ENCODE measurements around the gene CLCN6. TPM values are rescaled to one million over a fixed set of nuclear protein-coding genes. Genes with fewer than 3 reads are reported as not detected.

CLCN6 gene
- total RNA-seq, 1 donor from 2014 or later: 33.7 TPM

DNA sequence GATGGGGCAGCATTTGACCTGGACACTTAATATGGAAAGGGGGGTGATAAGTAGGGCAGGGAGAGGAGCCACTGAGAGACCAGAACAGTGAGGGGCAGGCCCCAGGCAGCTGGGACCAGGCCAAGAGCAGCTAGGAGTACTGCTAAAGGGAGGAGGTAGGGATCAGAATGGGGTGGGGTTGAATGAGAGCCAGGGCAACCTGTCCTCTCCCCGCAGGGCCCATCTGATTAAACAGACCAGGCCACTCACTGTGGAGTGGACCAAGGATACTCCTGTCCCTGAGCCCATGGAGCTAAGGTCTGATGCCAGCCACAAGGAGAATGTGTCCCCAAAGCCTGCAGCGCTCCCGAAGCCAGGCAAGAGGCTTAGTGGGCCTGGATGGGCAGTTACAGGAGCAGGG, 41.9 kb upstream of the CLCN6 start:
- Histone ChIP-seq H3K4me1 (no peaks in the 10 kb centered on the region), H3K9me3 (no peaks in the 10 kb centered on the region), H3K36me3 (no peaks in the 10 kb centered on the region), H3K27me3 (peaks cover 13% of the 10 kb centered on the region), H3K4me3 (no peak overlapping the region), H3K27ac (no peak overlapping the region)
- DNase-seq (no peak), ATAC-seq (no peak)
- TF ChIP-seq, protein P1, sequence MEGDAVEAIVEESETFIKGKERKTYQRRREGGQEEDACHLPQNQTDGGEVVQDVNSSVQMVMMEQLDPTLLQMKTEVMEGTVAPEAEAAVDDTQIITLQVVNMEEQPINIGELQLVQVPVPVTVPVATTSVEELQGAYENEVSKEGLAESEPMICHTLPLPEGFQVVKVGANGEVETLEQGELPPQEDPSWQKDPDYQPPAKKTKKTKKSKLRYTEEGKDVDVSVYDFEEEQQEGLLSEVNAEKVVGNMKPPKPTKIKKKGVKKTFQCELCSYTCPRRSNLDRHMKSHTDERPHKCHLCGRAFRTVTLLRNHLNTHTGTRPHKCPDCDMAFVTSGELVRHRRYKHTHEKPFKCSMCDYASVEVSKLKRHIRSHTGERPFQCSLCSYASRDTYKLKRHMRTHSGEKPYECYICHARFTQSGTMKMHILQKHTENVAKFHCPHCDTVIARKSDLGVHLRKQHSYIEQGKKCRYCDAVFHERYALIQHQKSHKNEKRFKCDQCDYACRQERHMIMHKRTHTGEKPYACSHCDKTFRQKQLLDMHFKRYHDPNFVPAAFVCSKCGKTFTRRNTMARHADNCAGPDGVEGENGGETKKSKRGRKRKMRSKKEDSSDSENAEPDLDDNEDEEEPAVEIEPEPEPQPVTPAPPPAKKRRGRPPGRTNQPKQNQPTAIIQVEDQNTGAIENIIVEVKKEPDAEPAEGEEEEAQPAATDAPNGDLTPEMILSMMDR (IDR thresholded peaks at IDR 0.05): no peak
- intact Hi-C loops (cut with DNase I): no loop called here

DNA sequence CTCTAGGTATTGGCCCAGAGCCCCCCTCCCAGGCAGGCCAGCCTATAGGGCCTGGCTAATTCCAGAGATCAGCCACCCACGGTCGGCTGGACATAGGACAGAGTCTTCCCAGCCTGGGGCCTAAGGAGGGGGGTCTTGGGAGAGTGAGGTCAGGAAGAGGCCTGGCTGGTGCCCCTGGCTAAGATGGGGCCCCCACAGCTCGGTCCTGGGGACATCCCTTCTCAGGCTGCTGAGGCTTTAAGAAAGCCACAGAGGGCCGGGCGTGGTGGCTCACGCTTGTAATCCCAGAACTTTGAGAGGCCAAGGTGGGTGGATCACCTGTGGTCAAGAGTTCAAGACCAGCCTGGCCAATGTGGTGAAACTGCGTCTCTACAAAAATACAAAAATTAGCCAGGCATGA, 41.5 kb upstream of the CLCN6 start:
- no peak overlapping the region for H3K4me3 ChIP-seq
- no peaks in the 10 kb centered on the region for H3K9me3 ChIP-seq
- H3K36me3 ChIP-seq: no peaks in the 10 kb centered on the region
- DNase-seq (no peak), ATAC-seq (no peak)
- H3K27ac ChIP-seq: no peak overlapping the region
- peaks cover 13% of the 10 kb centered on the region for H3K27me3 ChIP-seq
- no peaks in the 10 kb centered on the region for H3K4me1 ChIP-seq
- intact Hi-C loops (cut with DNase I): no loop called here
- TF ChIP-seq, protein P1 (IDR thresholded peaks at IDR 0.05): no peak

DNA sequence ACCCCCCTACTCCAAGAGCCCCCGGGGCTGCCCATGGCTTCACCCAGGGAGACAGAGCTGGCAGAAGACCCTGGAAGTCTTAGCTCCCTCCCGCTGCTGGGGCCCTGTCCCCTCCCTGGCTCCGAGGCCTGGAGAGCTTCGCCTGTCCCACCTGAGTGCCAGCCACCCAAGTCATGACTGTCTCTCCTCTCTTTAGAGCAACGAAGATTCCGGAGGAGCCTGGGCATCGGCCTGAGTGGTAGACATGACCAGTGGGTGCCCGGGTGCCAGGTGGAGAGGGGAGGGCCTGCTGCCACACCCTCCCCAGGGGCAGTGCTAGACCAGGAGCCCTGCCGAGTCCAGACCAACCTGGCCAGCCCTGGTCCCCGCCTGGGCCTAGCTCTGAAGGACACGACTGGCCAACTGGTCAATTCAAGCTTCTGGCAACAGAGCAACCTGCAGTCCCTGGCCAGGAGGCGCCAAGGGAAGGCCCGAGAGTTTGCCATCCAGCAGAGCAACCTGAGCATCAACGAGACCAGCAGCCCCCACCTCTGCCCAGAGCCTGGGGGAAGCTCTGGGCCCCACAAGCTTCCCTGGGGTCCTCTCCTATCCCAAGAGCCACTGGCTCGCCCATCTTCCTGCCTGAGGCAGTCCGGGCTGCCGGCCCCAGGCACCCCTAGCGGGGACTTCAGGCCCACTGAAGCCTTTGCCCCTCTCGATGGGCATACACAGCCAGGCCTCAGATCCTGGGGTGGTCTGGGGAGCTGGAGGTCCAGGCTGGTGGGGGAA, 40.1 kb upstream of the CLCN6 start:
- Histone ChIP-seq H3K36me3 (no peaks in the 10 kb centered on the region), H3K27me3 (peaks cover 13% of the 10 kb centered on the region), H3K4me1 (no peaks in the 10 kb centered on the region), H3K4me3 (no peak overlapping the region), H3K27ac (no peak overlapping the region), H3K9me3 (no peaks in the 10 kb centered on the region)
- TF ChIP-seq, protein P1 (IDR thresholded peaks at IDR 0.05): no peak
- intact Hi-C loops (cut with DNase I): no loop called here
- DNase-seq (no peak), ATAC-seq (no peak)

DNA sequence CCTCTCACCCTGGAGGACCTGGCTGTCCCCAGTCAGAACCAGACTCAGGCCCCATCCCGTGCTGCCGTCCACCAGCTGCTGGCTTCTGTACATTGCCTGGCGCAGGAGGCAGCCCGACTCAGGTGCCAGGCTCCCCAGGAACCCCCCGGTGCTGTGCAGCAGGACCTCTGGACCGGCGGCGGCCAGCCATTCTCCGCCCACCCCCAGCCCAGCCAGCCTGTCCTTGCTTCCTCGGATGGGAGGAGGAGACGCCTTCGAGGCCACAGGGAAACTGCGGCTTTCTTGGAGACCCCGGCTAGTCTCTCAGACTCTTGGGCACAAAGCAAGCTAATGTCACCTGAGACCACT, 39.6 kb upstream of the CLCN6 start:
- no peaks in the 10 kb centered on the region for H3K36me3 ChIP-seq
- no peak for DNase-seq
- H3K27ac ChIP-seq: no peak overlapping the region
- H3K27me3 ChIP-seq: peaks cover 13% of the 10 kb centered on the region
- no peaks in the 10 kb centered on the region for H3K9me3 ChIP-seq
- ATAC-seq: no peak
- H3K4me3 ChIP-seq: no peak overlapping the region
- no peaks in the 10 kb centered on the region for H3K4me1 ChIP-seq
- TF ChIP-seq, protein P1 (IDR thresholded peaks at IDR 0.05): no peak
- intact Hi-C loops (cut with DNase I): no loop called here

DNA sequence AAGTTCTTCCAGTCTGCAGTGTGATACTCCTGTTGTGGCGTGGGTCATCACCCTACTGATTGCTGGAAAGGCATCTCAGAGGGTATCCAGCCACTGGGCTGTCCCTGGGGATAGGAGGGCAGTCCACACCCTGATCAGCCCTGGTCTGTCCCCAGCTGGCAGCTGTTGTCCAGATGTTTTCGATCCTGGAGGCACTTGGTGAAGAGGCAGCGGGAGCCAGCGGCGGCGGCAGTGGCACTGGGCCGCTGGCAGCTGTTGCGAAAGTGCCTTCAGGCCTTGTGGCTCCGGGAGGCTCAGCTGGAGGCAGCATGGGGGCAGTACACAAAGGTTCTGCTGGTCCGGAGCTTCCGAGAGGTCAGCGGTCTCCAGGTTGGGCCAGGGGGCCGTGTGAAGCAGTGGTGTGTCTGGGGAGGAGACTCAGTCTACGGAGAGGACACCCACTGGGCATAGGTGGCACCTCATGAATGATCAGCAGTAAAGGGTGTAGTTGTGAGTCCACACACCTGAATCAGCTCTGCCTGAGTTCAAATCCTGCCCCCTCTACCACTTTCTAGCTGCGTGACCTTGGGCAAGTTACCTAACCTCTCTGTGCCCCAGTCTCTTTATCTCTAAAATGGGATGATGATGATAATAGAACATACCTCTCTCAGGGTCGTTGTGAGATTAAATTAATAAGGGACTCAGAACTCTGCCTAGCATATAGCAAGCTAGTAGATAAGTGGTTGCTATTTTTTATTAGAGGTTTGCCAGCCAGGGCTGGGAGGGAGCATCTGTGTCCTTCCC, 37.9 kb upstream of the CLCN6 start:
- ATAC-seq: no peak
- no peaks in the 10 kb centered on the region for H3K36me3 ChIP-seq
- H3K4me1 ChIP-seq: no peaks in the 10 kb centered on the region
- intact Hi-C loops (cut with DNase I): no loop called here
- no peaks in the 10 kb centered on the region for H3K9me3 ChIP-seq
- no peak overlapping the region for H3K27ac ChIP-seq
- no peak overlapping the region for H3K4me3 ChIP-seq
- no peak for DNase-seq
- no peaks in the 10 kb centered on the region for H3K27me3 ChIP-seq
- TF ChIP-seq, protein P1 (IDR thresholded peaks at IDR 0.05): no peak
